Upper lobe of left lung (tissue), 6 donors: Measurements from ENCODE around the gene FOXJ1. TPM values are rescaled to one million over a fixed set of nuclear protein-coding genes. Genes with fewer than 3 reads are reported as not detected.

ENCODE experiments used
- ATAC-seq, 2 donors: fragments of 200-7000 bp; cut with Tn5 transposase; one replicate each; pipeline ENCODE4 v1.9.1; 2022; ENCODE audit warnings: mild to moderate bottlenecking in 2 of 2, moderate library complexity in 2 of 2; ENCODE audit not compliant: low FRiP score in 2 of 2
- DNase-seq, 2 donors: peaks; one replicate each; pipeline ENCODE4 v3.0.0-alpha.2; 2019 to 2020
- H3K27ac ChIP-seq, 4 donors: fragments of 200-600 bp; sonication (generic); one replicate each; pipeline ENCODE4 v1.5.1; 2016 to 2019
- H3K27me3 ChIP-seq, 4 donors: fragments of 200-600 bp; sonication (generic); one replicate each; pipeline ENCODE4 v1.5.1; 2017 to 2019
- H3K36me3 ChIP-seq, 4 donors: fragments of 200-600 bp; sonication (generic); one replicate each; pipeline ENCODE4 v1.5.1; 2016 to 2019
- H3K4me1 ChIP-seq, 4 donors: fragments of 200-600 bp; sonication (generic); one replicate each; pipeline ENCODE4 v1.5.1; 2018 to 2019
- H3K4me3 ChIP-seq, 4 donors: fragments of 200-600 bp; sonication (generic); one replicate each; pipeline ENCODE4 v1.5.1; 2017 to 2019; ENCODE audit warnings: mild to moderate bottlenecking in 2 of 4, moderate library complexity in 1 of 4
- H3K9me3 ChIP-seq, 4 donors: fragments of 200-600 bp; sonication (generic); one replicate each; pipeline ENCODE4 v1.5.1; 2018 to 2019
- EP300 ChIP-seq, 4 donors: sonication (generic); formaldehyde crosslinking; IDR thresholded peaks; one replicate each; pipeline ENCODE4 v1.5.1; 2017; ENCODE audit warnings: antibody characterized with exemption in 4 of 4, control low read depth in 2 of 4
- POLR2A ChIP-seq, 4 donors: fragments of 450-650 bp; IDR thresholded peaks; one replicate each; pipeline ENCODE4 v1.5.1; 2016 to 2017; ENCODE audit warnings: antibody characterized with exemption in 4 of 4, mild to moderate bottlenecking in 2 of 4
- POLR2AphosphoS5 ChIP-seq, 2 donors: sonication (generic); formaldehyde crosslinking; IDR thresholded peaks; one replicate each; pipeline ENCODE4 v1.5.1; 2017; ENCODE audit warnings: antibody characterized with exemption in 2 of 2
- WGBS, 2 donors: methylation state at CpG; one replicate each; pipeline ENCODE4 v1.1.5; 2017 to 2018; 5-methylcytosine and 5-hydroxymethylcytosine counted together
- total RNA-seq, 6 donors: library from RNA; depleted of rRNA in 4 of 6; stranded (reverse); fragments of >200 nt in 4 of 6; gene quantifications; one replicate each; pipeline versions ENCODE4 v1.1.0 to v1.2.1, GENCODE V29; 2016 to 2021
- TF ChIP-seq, protein P1 (sequence below), 6 experiments: fragments of 450-650 bp in 4 of 6; fragments of 200-600 bp in 2 of 6; sonication (generic) in 2 of 6; IDR thresholded peaks; one replicate each; pipeline ENCODE4 v1.5.1; 2016 to 2019; ENCODE audit warnings: antibody characterized with exemption in 6 of 6
- donor health status: DM: no; HTN: no; CAD: no; lungs with moderate emphysema.
- donor health status: DM: no; HTN: yes; CAD: no; lungs with severe emphysema.

FOXJ1 gene
- total RNA-seq, 6 donors from 2014 or later, result 3.3 to 86.6 (median 32.2) TPM

GRCh38 chr17:76153202-76153601 lies 12.2 kb upstream of the FOXJ1 start:
- Histone ChIP-seq H3K27ac (no peak overlapping the region), H3K4me3 (no peak overlapping the region), H3K36me3 (no peaks in the 10 kb centered on the region), H3K27me3 (no peaks in the 10 kb centered on the region), H3K4me1 (no peaks in the 10 kb centered on the region), H3K9me3 (no peaks in the 10 kb centered on the region)
- no peak for TF ChIP-seq POLR2A (IDR thresholded peaks at IDR 0.05)
- TF ChIP-seq, protein P1, sequence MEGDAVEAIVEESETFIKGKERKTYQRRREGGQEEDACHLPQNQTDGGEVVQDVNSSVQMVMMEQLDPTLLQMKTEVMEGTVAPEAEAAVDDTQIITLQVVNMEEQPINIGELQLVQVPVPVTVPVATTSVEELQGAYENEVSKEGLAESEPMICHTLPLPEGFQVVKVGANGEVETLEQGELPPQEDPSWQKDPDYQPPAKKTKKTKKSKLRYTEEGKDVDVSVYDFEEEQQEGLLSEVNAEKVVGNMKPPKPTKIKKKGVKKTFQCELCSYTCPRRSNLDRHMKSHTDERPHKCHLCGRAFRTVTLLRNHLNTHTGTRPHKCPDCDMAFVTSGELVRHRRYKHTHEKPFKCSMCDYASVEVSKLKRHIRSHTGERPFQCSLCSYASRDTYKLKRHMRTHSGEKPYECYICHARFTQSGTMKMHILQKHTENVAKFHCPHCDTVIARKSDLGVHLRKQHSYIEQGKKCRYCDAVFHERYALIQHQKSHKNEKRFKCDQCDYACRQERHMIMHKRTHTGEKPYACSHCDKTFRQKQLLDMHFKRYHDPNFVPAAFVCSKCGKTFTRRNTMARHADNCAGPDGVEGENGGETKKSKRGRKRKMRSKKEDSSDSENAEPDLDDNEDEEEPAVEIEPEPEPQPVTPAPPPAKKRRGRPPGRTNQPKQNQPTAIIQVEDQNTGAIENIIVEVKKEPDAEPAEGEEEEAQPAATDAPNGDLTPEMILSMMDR (IDR thresholded peaks at IDR 0.05), result no peak
- TF ChIP-seq EP300 (IDR thresholded peaks at IDR 0.05), result no peak
- TF ChIP-seq POLR2AphosphoS5 (IDR thresholded peaks at IDR 0.05), result no peak
- DNase-seq (no peak), ATAC-seq (no peak)
- 84 to 100% methylated on average over 6 to 7 of the region's 9 CpGs for WGBS, 2 donors

GRCh38 chr17:76152591-76152990 lies 11.5 kb upstream of the FOXJ1 start:
- no peak for ATAC-seq
- WGBS, 2 donors, result 88 to 94% methylated on average over 7 of the region's 7 CpGs

GRCh38 chr17:76151896-76152454 lies 10.9 kb upstream of the FOXJ1 start:
- WGBS, 2 donors, result 85 to 88% methylated on average over 8 of the region's 8 CpGs
- TF ChIP-seq POLR2AphosphoS5 (IDR thresholded peaks at IDR 0.05) (no peak), EP300 (IDR thresholded peaks at IDR 0.05) (no peak), POLR2A (IDR thresholded peaks at IDR 0.05) (no peak)
- TF ChIP-seq, protein P1 (IDR thresholded peaks at IDR 0.05), result no peak
- no peak for DNase-seq
- no peak overlapping the region for H3K4me3 ChIP-seq
- H3K9me3 ChIP-seq, result no peaks in the 10 kb centered on the region
- H3K27me3 ChIP-seq, result no peaks in the 10 kb centered on the region
- ATAC-seq, result no peak
- H3K4me1 ChIP-seq, result peaks cover 0 to 3% (median 0%) of the 10 kb centered on the region in 4 donors
- no peak overlapping the region for H3K27ac ChIP-seq
- H3K36me3 ChIP-seq, result no peaks in the 10 kb centered on the region

More at GRCh38 chr17:76152591-76152990, 11.5 kb upstream of the FOXJ1 start:
- TF ChIP-seq POLR2A (IDR thresholded peaks at IDR 0.05), result no peak
- TF ChIP-seq EP300 (IDR thresholded peaks at IDR 0.05), result no peak
- TF ChIP-seq POLR2AphosphoS5 (IDR thresholded peaks at IDR 0.05), result no peak
- TF ChIP-seq, protein P1 (IDR thresholded peaks at IDR 0.05), result no peak
- Histone ChIP-seq H3K27ac (no peak overlapping the region), H3K36me3 (no peaks in the 10 kb centered on the region), H3K9me3 (no peaks in the 10 kb centered on the region), H3K4me3 (no peak overlapping the region), H3K4me1 (peaks cover 0 to 1% (median 0%) of the 10 kb centered on the region in 4 donors), H3K27me3 (no peaks in the 10 kb centered on the region)
- DNase-seq, result no peak

- H3K9me3 ChIP-seq, result no peaks in the 10 kb centered on the region
- ATAC-seq, result no peak
- no peak for DNase-seq
- H3K4me3 ChIP-seq, result no peak overlapping the region
- H3K27ac ChIP-seq, result no peak overlapping the region
- WGBS, 2 donors, result 91% methylated on average over 23 of the region's 23 CpGs
- no peaks in the 10 kb centered on the region for H3K27me3 ChIP-seq
- H3K4me1 ChIP-seq, result peaks cover 5 to 10% (median 8%) of the 10 kb centered on the region in 4 donors
- H3K36me3 ChIP-seq, result no peaks in the 10 kb centered on the region
- TF ChIP-seq EP300 (IDR thresholded peaks at IDR 0.05) (no peak), POLR2A (IDR thresholded peaks at IDR 0.05) (no peak), POLR2AphosphoS5 (IDR thresholded peaks at IDR 0.05) (no peak)
- TF ChIP-seq, protein P1 (IDR thresholded peaks at IDR 0.05), result no peak
These were observed 9.9 kb upstream of the FOXJ1 start for GRCh38 chr17:76150712-76151622.
